GM23248 (cell line): ENCODE results near the gene ISCA1. TPM values are rescaled to one million over a fixed set of nuclear protein-coding genes. Genes with fewer than 3 reads are reported as not detected.

Experiments used
- DNase-seq: peaks from one replicate; pipeline ENCODE4 v3.0.0-alpha.2; 2015
- H2AFZ ChIP-seq: fragments of 200-600 bp; sonication (generic); 2 replicates; pipeline ENCODE4 v1.6.1; 2016; ENCODE audit warnings: antibody characterized with exemption
- H3F3A ChIP-seq: fragments of 200-600 bp; sonication (generic); 2 replicates; pipeline ENCODE4 v1.6.1; 2016; ENCODE audit warnings: mild to moderate bottlenecking, antibody characterized with exemption, mixed run types; ENCODE audit not compliant: insufficient read depth
- H3K27ac ChIP-seq: fragments of 200-600 bp; sonication (generic); 2 replicates; pipeline ENCODE4 v1.5.1; 2016; ENCODE audit warnings: mild to moderate bottlenecking
- H3K27me3 ChIP-seq: fragments of 200-600 bp; sonication (generic); replicated peaks from 2 replicates; pipeline ENCODE4 v1.6.1; 2016; ENCODE audit warnings: mild to moderate bottlenecking; ENCODE audit not compliant: insufficient read depth
- H3K36me3 ChIP-seq: fragments of 200-600 bp; sonication (generic); 2 replicates; pipeline ENCODE4 v1.6.1; 2016; ENCODE audit warnings: low read depth, mild to moderate bottlenecking
- H3K4me1 ChIP-seq: fragments of 200-600 bp; sonication (generic); 2 replicates; pipeline ENCODE4 v1.6.1; 2016; ENCODE audit warnings: mild to moderate bottlenecking; ENCODE audit not compliant: insufficient read depth
- H3K4me2 ChIP-seq: fragments of 200-600 bp; sonication (generic); one replicate; pipeline ENCODE4 v1.6.1; 2016; ENCODE audit warnings: mild to moderate bottlenecking; ENCODE audit not compliant: unreplicated experiment
- H3K4me3 ChIP-seq: fragments of 200-600 bp; sonication (generic); 2 replicates; pipeline ENCODE4 v1.5.1; 2016; ENCODE audit warnings: mild to moderate bottlenecking
- H3K79me2 ChIP-seq: fragments of 200-600 bp; sonication (generic); 2 replicates; pipeline ENCODE4 v1.6.1; 2016; ENCODE audit warnings: mild to moderate bottlenecking; ENCODE audit not compliant: insufficient read depth
- H3K9ac ChIP-seq: fragments of 200-600 bp; sonication (generic); 2 replicates; pipeline ENCODE4 v1.6.1; 2016; ENCODE audit warnings: mild to moderate bottlenecking
- H3K9me2 ChIP-seq: fragments of 200-600 bp; sonication (generic); 2 replicates; pipeline ENCODE4 v1.6.1; 2016; ENCODE audit warnings: mixed run types, mild to moderate bottlenecking, moderate library complexity; ENCODE audit not compliant: insufficient read depth
- H3K9me3 ChIP-seq: fragments of 200-600 bp; sonication (generic); one replicate; pipeline ENCODE4 v1.6.1; 2017; ENCODE audit warnings: low read depth
- H4K20me1 ChIP-seq: fragments of 200-600 bp; sonication (generic); 2 replicates; pipeline ENCODE4 v1.6.0; 2016; ENCODE audit not compliant: insufficient read depth
- EZH2 ChIP-seq: fragments of 200-600 bp; sonication (generic); IDR thresholded peaks from 2 replicates; pipeline ENCODE4 v1.6.1; 2018; ENCODE audit warnings: antibody characterized with exemption, mild to moderate bottlenecking; ENCODE audit not compliant: insufficient read depth, poor library complexity, severe bottlenecking
- EZH2phosphoT487 ChIP-seq: fragments of 200-600 bp; sonication (generic); IDR thresholded peaks from 2 replicates; pipeline ENCODE4 v1.6.1; 2018; ENCODE audit warnings: antibody characterized with exemption, moderate library complexity, mild to moderate bottlenecking, low read depth; ENCODE audit not compliant: insufficient read depth
- WGBS, 2 experiments: methylation state at CpG; one replicate each; pipeline ENCODE4 v1.1.6; 2015 to 2017; ENCODE audit warnings: low lambda C conversion rate in 2 of 2, low coverage in 1 of 2; ENCODE audit errors: missing lambda C conversion rate in 2 of 2; 5-methylcytosine and 5-hydroxymethylcytosine counted together
- in situ Hi-C: fragments of 300-500 bp; cut with MboI; formaldehyde crosslinking; loops from 2 replicates; pipeline ENCODE4 v1.15.0; 2020
- polyA plus RNA-seq: library from polyadenylated mRNA; unstranded; fragments of >200 nt; fragmentation: Nextera tagmentation; extraction: Ambion mirVana; gene quantifications from 2 replicates; pipeline ENCODE4 v1.2.1, GENCODE V29; 2016
- total RNA-seq: library from RNA; depleted of rRNA; stranded (reverse); fragments of >200 nt; shearing (Covaris generic); gene quantifications from 2 replicates; pipeline ENCODE4 v1.2.3, GENCODE V29; 2014

The ISCA1 gene
- total and polyA plus RNA-seq, 2 experiments from 2014 or later, result 45.4 to 46.7 TPM

DNA sequence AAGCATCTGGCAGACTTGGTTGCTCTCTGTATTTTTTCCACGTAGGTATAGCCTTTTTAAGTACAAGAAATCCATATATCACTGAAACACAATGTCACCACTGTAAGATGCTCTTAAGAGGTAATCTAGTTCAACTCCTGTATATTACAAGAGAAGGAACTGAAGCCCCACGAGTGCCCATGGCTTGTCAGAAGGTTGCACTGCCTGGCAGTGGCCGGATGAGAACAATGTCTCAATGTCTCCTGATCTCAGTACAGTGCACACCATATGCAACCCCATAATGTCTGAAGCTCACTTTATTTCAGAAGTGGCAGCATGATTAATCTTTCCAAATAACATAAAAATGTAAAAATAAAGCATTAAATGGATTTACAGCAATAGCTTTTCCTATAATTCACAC is 44.2 kb upstream of the ISCA1 start:
- in situ Hi-C loops, result no loop called here
- no peak overlapping the region for H3K9ac ChIP-seq

DNA sequence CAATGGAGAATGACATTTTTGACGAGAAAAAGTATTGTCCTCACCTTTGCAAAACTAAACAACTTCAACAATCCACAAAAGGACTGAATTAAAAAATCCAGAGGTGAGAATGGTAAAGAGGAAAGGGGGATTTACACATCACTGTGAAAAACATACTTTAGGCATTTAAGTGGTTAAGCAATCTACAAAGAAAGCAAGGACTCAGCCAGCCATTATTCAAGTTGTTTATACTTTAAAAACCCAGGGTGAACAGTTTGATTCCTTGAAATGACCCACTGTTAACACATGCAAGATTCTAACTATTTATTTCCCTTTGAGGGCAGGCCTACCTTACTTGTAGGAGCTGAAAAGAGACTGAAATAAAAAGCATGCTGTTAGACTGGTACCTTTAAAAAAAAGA is 42.6 kb upstream of the ISCA1 start:
- H3K4me2 ChIP-seq, result peak overlapping the region; percentile 46
- no peaks in the 10 kb centered on the region for H3K27me3 ChIP-seq
- TF ChIP-seq EZH2phosphoT487, result no peak
- no peak for TF ChIP-seq EZH2
- peaks cover 63% of the 10 kb centered on the region for H3F3A ChIP-seq
- H3K9me2 ChIP-seq, result no peaks in the 10 kb centered on the region
- peaks cover 7% of the 10 kb centered on the region; the same call in 1 of the 2 replicates for H3K79me2 ChIP-seq
- 100% methylated on average over 1 of the region's 1 CpG for WGBS, 2 experiments
- peak overlapping the region; percentile 85 for H3K27ac ChIP-seq
- peak overlapping the region; percentile 16; the same call in 1 of the 2 replicates for H3K9ac ChIP-seq
- H3K36me3 ChIP-seq, result peaks cover 39% of the 10 kb centered on the region
- no peaks in the 10 kb centered on the region for H3K9me3 ChIP-seq
- in situ Hi-C loops, result no loop called here
- no peak for DNase-seq
- H3K4me3 ChIP-seq, result no peak overlapping the region
- peaks cover 48% of the 10 kb centered on the region for H3K4me1 ChIP-seq
- H2AFZ ChIP-seq, result no peak overlapping the region
- H4K20me1 ChIP-seq, result no peaks in the 10 kb centered on the region

More for the DNA sequence above, 44.2 kb upstream of the ISCA1 start:
- DNase-seq, result no peak
- peaks cover 40% of the 10 kb centered on the region for H3K4me1 ChIP-seq
- WGBS, 2 experiments, result 96 to 98% methylated on average over 3 of the region's 3 CpGs
- no peaks in the 10 kb centered on the region for H3K9me3 ChIP-seq
- no peaks in the 10 kb centered on the region for H3K27me3 ChIP-seq
- H3K27ac ChIP-seq, result no peak overlapping the region
- TF ChIP-seq EZH2phosphoT487 (no peak), EZH2 (no peak)
- no peaks in the 10 kb centered on the region for H3K9me2 ChIP-seq
- no peaks in the 10 kb centered on the region for H3K79me2 ChIP-seq
- H3K4me3 ChIP-seq, result no peak overlapping the region
- H4K20me1 ChIP-seq, result no peaks in the 10 kb centered on the region
- no peak overlapping the region for H2AFZ ChIP-seq
- peaks cover 48% of the 10 kb centered on the region for H3K36me3 ChIP-seq
- no peak overlapping the region for H3K4me2 ChIP-seq
- peaks cover 62% of the 10 kb centered on the region for H3F3A ChIP-seq

DNA sequence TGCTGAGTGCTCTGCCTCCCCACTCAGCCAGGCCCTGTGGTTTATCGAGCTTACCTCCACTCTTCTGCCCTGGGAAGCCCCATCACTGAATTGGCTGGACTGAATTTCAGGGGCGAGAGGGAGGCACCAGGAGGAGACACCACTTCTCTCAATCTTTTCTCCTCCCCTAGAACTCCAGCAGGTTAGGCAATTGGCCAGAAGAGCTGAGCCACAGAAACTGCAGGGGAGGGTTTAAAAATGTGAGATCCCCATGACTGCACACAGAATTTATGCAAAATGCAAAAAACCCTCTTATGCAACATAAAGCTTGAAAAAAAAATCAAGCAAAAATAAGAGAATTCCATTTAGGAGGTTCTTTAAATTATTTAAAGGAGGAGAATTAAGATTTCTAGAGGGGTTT is 42.0 kb upstream of the ISCA1 start:
- DNase-seq, result peak; percentile 85
- in situ Hi-C loops, result no loop called here
- Histone ChIP-seq H3K27ac (peak overlapping the region; percentile 85), H3K9ac (peak overlapping the region; percentile 55; the same call in 1 of the 2 replicates), H3F3A (peaks cover 63% of the 10 kb centered on the region), H3K9me2 (no peaks in the 10 kb centered on the region), H3K9me3 (no peaks in the 10 kb centered on the region), H3K36me3 (peaks cover 44% of the 10 kb centered on the region), H3K4me1 (peaks cover 48% of the 10 kb centered on the region), H2AFZ (no peak overlapping the region), H4K20me1 (no peaks in the 10 kb centered on the region), H3K4me3 (no peak overlapping the region), H3K79me2 (peaks cover 10% of the 10 kb centered on the region; the same call in 1 of the 2 replicates), H3K4me2 (peak overlapping the region; percentile 46), H3K27me3 (no peaks in the 10 kb centered on the region)
- TF ChIP-seq EZH2phosphoT487 (no peak), EZH2 (no peak)
- 51 to 69% methylated on average over 2 of the region's 2 CpGs for WGBS, 2 experiments

DNA sequence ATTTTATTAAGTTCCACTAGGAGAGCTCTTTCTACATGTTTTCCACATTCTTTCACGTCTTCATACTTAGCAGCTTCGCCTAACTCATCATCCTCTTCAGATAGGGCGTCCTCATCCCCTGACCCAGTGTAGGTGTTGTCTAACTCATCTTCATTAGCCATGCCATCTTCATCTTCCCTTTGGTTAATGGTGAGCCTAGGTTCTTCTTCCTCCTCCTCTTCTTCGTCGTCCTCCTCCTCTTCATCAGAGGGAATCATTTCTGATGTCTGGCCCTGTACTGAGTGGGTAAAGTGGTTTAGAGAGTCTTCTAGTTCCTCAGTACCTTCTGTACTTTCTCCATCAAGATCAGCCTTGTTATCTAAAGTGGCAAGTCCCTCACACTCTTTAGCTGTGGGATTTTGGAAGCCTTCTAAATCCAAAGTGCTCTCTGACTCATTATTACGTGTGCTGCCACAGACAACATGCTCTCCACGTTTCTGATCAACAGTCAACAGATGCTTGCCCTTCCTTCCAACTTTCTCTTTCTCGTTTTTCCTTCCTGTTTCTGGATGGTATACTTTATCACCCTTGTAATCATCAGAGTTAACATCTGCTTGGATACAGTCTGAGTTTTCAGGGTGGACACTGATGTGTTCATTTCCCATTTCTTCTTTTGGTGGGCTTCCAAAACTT is 40.8 kb upstream of the ISCA1 start:
- Histone ChIP-seq H3K9ac (peak overlapping the region; percentile 55), H3F3A (peaks cover 61% of the 10 kb centered on the region), H3K4me1 (peaks cover 48% of the 10 kb centered on the region), H3K9me3 (no peaks in the 10 kb centered on the region), H3K4me3 (peak overlapping the region; percentile 26; the same call in 1 of the 2 replicates), H3K27me3 (no peaks in the 10 kb centered on the region), H2AFZ (no peak overlapping the region), H3K27ac (peak overlapping the region; percentile 85), H3K79me2 (peaks cover 10% of the 10 kb centered on the region; the same call in 1 of the 2 replicates), H3K36me3 (peaks cover 47% of the 10 kb centered on the region), H3K9me2 (no peaks in the 10 kb centered on the region), H3K4me2 (peak overlapping the region; percentile 46), H4K20me1 (no peaks in the 10 kb centered on the region)
- WGBS, 2 experiments, result 59 to 60% methylated on average over 8 of the region's 8 CpGs
- TF ChIP-seq EZH2phosphoT487 (no peak), EZH2 (no peak)
- in situ Hi-C loops, result no loop called here
- peak; percentile 93 for DNase-seq
